Caco-2 (cell line): ENCODE measurements around the gene CCDC175. TPM values are rescaled to one million over a fixed set of nuclear protein-coding genes. Genes with fewer than 3 reads are reported as not detected.
A peak's percentile ranks its signal among the peaks of the same experiment; 100 is the strongest.

Experiments
- BruUV-seq: library from RNA; stranded (reverse); fragments of 400-500 nt; replicated peaks from 2 replicates; lab custom pipeline; 2021; lab: Mats Ljungman, UMichigan
- CTCF ChIA-PET: fragments of 300-600 bp; sonication (Branson Sonifier 250); formaldehyde crosslinking; loops from one replicate; lab custom pipeline; 2022; ENCODE audit warnings: antibody characterized with exemption; lab: Charles Lee
- POLR2A ChIA-PET: fragments of 300-600 bp; sonication (Branson Sonifier 250); formaldehyde crosslinking; loops from one replicate; lab custom pipeline; 2022; ENCODE audit warnings: antibody characterized with exemption; lab: Charles Lee
- DNase-seq, 2 experiments: peaks; one replicate each; pipeline versions ENCODE4 v3.0.0 to v3.0.0-alpha.2; 2020 to 2022
- H3K27me3 ChIP-seq: replicated peaks from 2 replicates; pipeline ENCODE4 v1.6.0; 2011; ENCODE audit warnings: low read length; ENCODE audit not compliant: control insufficient read depth, insufficient read depth
- H3K36me3 ChIP-seq: 2 replicates; pipeline ENCODE4 v1.5.1; 2011; ENCODE audit warnings: low read length; ENCODE audit not compliant: control insufficient read depth, insufficient read depth
- H3K4me1 ChIP-seq: fragments of 250-450 bp; sonication (Bioruptor Pico); 2 replicates; pipeline ENCODE4 v1.5.1; 2020; ENCODE audit warnings: mild to moderate bottlenecking
- H3K4me3 ChIP-seq: 2 replicates; pipeline ENCODE4 v1.5.1; 2011; ENCODE audit warnings: low read depth, mild to moderate bottlenecking, control low read depth, low read length
- H3K9me3 ChIP-seq: fragments of 250-450 bp; sonication (Bioruptor Pico); 2 replicates; pipeline ENCODE4 v1.5.1; 2020; ENCODE audit warnings: mild to moderate bottlenecking, moderate library complexity
- H3K27ac Mint-ChIP-seq: one replicate; pipeline ENCODE4 v1.8.0; 2022; ENCODE audit warnings: mixed read lengths; ENCODE audit not compliant: unreplicated experiment
- H3K27me3 Mint-ChIP-seq: one replicate; pipeline ENCODE4 v1.8.0; 2022; ENCODE audit warnings: mixed read lengths; ENCODE audit not compliant: insufficient read depth, unreplicated experiment
- H3K36me3 Mint-ChIP-seq: one replicate; pipeline ENCODE4 v1.8.0; 2022; ENCODE audit warnings: mild to moderate bottlenecking, mixed read lengths; ENCODE audit not compliant: insufficient read depth, unreplicated experiment
- H3K4me1 Mint-ChIP-seq: one replicate; pipeline ENCODE4 v1.8.0; 2022; ENCODE audit warnings: low read depth, mixed read lengths; ENCODE audit not compliant: unreplicated experiment
- H3K4me3 Mint-ChIP-seq: one replicate; pipeline ENCODE4 v1.8.0; 2022; ENCODE audit warnings: mild to moderate bottlenecking, moderate library complexity, mixed read lengths; ENCODE audit not compliant: unreplicated experiment
- H3K9me3 Mint-ChIP-seq: one replicate; pipeline ENCODE4 v1.8.0; 2022; ENCODE audit warnings: mixed read lengths; ENCODE audit not compliant: unreplicated experiment
- intact Hi-C: fragments of 100-400 bp; cut with micrococcal nuclease; formaldehyde crosslinking; loops from one replicate; pipeline ENCODE4 v1.10.0; 2022; ENCODE audit not compliant: unreplicated experiment
- total RNA-seq: library from RNA; stranded (reverse); gene quantifications from 2 replicates; pipeline ENCODE4 v1.2.3, GENCODE V29; 2022
- TF ChIP-seq, protein P1 (sequence below), 2 experiments: fragments of 200-600 bp in 1 of 2; IDR thresholded peaks; 1 replicate in 1 of 2; 2 replicates in 1 of 2; pipeline versions ENCODE4 v1.5.1 to v1.8.0; 2011 to 2022; ENCODE audit warnings: antibody characterized with exemption in 1 of 2, control low read depth in 1 of 2, inconsistent platforms in 1 of 2, low read depth in 1 of 2, low read length in 1 of 2, mild to moderate bottlenecking in 1 of 2, moderate library complexity in 1 of 2; ENCODE audit not compliant: insufficient read depth in 1 of 2, severe bottlenecking in 1 of 2, unreplicated experiment in 1 of 2

CCDC175 gene
- total RNA-seq, 1 experiment from 2014 or later, result not detected

DNA sequence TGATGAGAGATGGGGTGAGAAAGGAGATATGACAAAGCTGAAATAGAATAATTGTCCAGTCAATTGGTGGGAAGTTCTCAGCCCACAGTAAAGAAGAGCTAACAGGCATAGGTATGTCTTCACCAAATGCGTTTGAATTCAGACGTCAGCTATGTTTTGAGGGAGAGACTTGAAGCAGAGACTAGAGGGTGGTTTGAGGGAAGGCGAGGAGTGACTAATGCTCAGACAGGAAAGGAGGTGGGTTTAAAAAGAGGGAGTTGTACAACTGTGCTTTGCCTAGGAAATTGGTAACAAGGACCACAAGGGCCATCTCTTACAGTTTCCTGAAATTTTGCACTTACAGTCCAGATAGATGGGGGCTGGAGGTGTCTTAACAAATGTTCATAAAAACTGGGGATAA, 85.9 kb downstream of the CCDC175 start:
- no peak overlapping the region for H3K4me3 Mint-ChIP-seq
- H3K4me3 ChIP-seq, result no peak overlapping the region
- intact Hi-C loops, result no loop called here
- H3K36me3 ChIP-seq, result peaks cover 3% of the 10 kb centered on the region
- H3K27me3 Mint-ChIP-seq, result no peaks in the 10 kb centered on the region
- H3K27me3 ChIP-seq, result no peaks in the 10 kb centered on the region
- no peak overlapping the region for H3K27ac Mint-ChIP-seq
- CTCF ChIA-PET, result no interaction called here
- BruUV-seq, result no TSS peak
- H3K9me3 Mint-ChIP-seq, result no peaks in the 10 kb centered on the region
- DNase-seq, result no peak
- no peaks in the 10 kb centered on the region for H3K4me1 Mint-ChIP-seq
- TF ChIP-seq, protein P1, sequence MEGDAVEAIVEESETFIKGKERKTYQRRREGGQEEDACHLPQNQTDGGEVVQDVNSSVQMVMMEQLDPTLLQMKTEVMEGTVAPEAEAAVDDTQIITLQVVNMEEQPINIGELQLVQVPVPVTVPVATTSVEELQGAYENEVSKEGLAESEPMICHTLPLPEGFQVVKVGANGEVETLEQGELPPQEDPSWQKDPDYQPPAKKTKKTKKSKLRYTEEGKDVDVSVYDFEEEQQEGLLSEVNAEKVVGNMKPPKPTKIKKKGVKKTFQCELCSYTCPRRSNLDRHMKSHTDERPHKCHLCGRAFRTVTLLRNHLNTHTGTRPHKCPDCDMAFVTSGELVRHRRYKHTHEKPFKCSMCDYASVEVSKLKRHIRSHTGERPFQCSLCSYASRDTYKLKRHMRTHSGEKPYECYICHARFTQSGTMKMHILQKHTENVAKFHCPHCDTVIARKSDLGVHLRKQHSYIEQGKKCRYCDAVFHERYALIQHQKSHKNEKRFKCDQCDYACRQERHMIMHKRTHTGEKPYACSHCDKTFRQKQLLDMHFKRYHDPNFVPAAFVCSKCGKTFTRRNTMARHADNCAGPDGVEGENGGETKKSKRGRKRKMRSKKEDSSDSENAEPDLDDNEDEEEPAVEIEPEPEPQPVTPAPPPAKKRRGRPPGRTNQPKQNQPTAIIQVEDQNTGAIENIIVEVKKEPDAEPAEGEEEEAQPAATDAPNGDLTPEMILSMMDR (IDR thresholded peaks at IDR 0.05; ENCODE audit: insufficient read depth in 1 of 2, low read depth in 1 of 2, low read length in 1 of 2, severe bottlenecking in 1 of 2, unreplicated experiment in 1 of 2), result no peak
- 0 out of 2 replicates have a peak, but pooled peaks cover 3% of the 10 kb centered on the region for H3K4me1 ChIP-seq
- peaks cover 29% of the 10 kb centered on the region for H3K36me3 Mint-ChIP-seq
- no peaks in the 10 kb centered on the region for H3K9me3 ChIP-seq
- POLR2A ChIA-PET, result no interaction called here

DNA sequence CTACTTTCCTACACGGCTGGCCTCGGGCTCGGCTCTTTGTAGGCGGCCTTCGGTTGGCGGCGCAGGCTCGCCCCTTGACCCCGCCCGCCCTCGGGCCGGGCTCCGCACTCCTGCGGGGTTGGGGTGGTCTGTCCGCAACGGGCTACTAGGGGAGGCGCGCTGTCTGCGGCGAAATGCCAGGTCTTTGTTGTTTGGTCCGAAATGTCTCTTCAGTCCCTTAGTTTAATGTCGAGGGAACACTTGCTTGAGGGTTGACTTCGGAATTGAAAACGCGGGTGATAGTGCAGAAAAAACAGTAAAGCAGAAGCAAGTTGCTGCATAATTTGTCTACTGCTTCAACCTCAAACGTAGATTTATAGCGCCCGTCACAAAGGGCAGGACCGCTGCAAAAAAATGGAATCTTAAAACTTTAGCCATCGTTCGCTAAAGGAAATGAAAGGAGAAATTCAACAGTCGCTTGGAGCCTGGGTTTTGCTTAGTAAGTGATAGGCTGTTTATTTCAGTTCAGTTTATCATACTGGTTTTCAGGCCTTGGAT, 91.9 kb downstream of the CCDC175 start:
- Mint-ChIP-seq H3K4me3 (peak overlapping the region; percentile 92), H3K27ac (peak overlapping the region; percentile 92), H3K36me3 (peaks cover 27% of the 10 kb centered on the region), H3K9me3 (no peaks in the 10 kb centered on the region), H3K27me3 (no peaks in the 10 kb centered on the region), H3K4me1 (no peaks in the 10 kb centered on the region)
- no peaks in the 10 kb centered on the region for H3K9me3 ChIP-seq
- TSS peak; percentile 64 for BruUV-seq
- TF ChIP-seq, protein P1 (IDR thresholded peaks at IDR 0.05; ENCODE audit: insufficient read depth in 1 of 2, low read depth in 1 of 2, low read length in 1 of 2, severe bottlenecking in 1 of 2, unreplicated experiment in 1 of 2), result no peak
- H3K4me3 ChIP-seq, result peak overlapping the region; percentile 90
- ChIA-PET POLR2A (interaction anchor here (1.0 to 1.3 kb wide), 7 partner anchors 26 to 764 kb away, joined by 3 to 8 read pairs (median 3); partner anchors contain the start of genes CCDC175, DAAM1, PCNX4 and PPM1A), CTCF (interaction anchor here (0.6 to 1.7 kb wide), 11 partner anchors 15 to 413 kb away, joined by 3 to 13 read pairs (median 4); partner anchors contain the start of genes CCDC175 and GPR135)
- intact Hi-C loops, result no loop called here
- peaks cover 12% of the 10 kb centered on the region; the same call in 1 of the 2 replicates for H3K4me1 ChIP-seq
- H3K36me3 ChIP-seq, result peaks cover 3% of the 10 kb centered on the region; the same call in 1 of the 2 replicates
- DNase-seq, result no peak
- no peaks in the 10 kb centered on the region for H3K27me3 ChIP-seq

DNA sequence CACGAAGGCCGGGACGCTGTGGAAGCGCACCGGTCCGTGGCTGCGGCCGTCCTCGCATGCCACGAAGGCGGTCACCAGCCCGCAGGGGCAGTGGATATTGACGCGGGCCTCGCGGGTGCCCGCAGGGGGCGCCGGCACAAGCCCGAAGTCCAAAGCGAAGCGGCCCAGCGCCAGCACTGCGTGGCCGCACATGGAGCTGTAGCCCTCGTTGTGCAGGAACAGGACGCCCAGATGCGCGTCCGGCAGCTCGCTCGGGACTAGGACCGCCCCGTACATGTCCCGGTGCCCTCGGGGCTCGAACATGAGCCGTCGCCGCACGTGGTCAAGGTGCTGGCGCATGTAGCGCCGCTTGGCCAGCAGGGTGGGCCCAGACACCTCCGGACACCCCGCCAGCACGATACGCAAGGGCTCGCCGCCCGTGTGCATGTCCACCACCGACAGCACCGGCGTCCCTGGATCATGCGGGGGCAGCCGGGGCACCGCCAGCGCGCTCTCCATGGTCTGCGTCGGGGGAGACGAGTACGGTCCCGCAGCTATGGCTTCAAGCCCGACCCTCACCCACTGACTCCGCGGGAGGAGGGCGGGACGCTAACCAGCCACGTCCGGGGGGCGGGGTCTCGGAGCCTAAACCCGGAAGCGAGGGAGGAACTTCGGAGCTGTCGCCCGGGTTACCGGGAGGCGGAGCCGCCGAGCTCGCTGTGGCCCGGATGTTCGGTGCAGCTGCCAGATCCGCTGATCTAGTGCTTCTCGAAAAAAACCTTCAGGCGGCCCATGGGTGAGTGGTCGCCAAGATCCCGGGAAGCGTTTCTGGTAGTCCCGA, 92.6 kb downstream of the CCDC175 start, which contains the start of the genes JKAMP and L3HYPDH:
Gene JKAMP, plus strand, starts transcription at position 699 of the 820 bp plus-strand sequence. Its CDS starts 73 bp downstream, at position 772.
Gene L3HYPDH, minus strand, starts transcription at position 590 of the 820 bp plus-strand sequence. Its CDS starts 92 bp downstream, at position 498.
- H3K36me3 ChIP-seq, result no peaks in the 10 kb centered on the region
- H3K9me3 ChIP-seq, result no peaks in the 10 kb centered on the region
- no TSS peak for BruUV-seq
- TF ChIP-seq, protein P1 (IDR thresholded peaks at IDR 0.05; ENCODE audit: insufficient read depth in 1 of 2, low read depth in 1 of 2, low read length in 1 of 2, severe bottlenecking in 1 of 2, unreplicated experiment in 1 of 2), result peak; percentile 54 to 60
- H3K27me3 ChIP-seq, result no peaks in the 10 kb centered on the region
- ChIA-PET POLR2A (interaction anchor here (1.0 to 1.3 kb wide), 7 partner anchors 25 to 765 kb away, joined by 3 to 8 read pairs (median 3); partner anchors contain the start of genes CCDC175, DAAM1, PCNX4 and PPM1A), CTCF (interaction anchor here (0.6 to 1.7 kb wide), 11 partner anchors 16 to 414 kb away, joined by 3 to 13 read pairs (median 4); partner anchors contain the start of genes CCDC175 and GPR135)
- Mint-ChIP-seq H3K4me1 (no peaks in the 10 kb centered on the region), H3K4me3 (peak within 1 kb of the TSS; percentile 92), H3K27me3 (no peaks in the 10 kb centered on the region), H3K9me3 (no peaks in the 10 kb centered on the region), H3K36me3 (peaks cover 22% of the 10 kb centered on the region), H3K27ac (peak within 1 kb of the TSS; percentile 92)
- peak; percentile 97 to 98 for DNase-seq
- peak within 1 kb of the TSS; percentile 90 for H3K4me3 ChIP-seq
- H3K4me1 ChIP-seq, result peaks cover 12% of the 10 kb centered on the region; the same call in 1 of the 2 replicates
- intact Hi-C loops, result no loop called here
